ENCODE measurements around the gene VPS18.

DNA sequence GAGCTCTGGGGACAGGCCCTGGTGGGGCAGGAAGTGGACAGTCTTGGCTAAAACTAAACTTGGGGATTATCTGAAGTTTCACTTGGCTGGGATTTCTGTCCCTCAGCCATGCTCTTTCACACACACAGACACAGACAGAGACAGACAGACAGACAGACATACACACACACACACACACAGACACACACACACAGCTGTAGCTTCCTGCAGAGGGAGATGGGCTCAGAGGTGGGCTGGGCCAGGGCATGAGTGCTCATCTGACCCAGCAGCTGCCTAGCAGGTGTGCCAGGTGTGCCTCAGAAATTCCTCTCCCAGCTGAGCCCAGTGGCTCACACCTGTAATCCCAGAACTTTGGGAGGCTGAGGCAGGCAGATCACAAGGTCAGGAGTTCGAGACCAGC is 23.5 kb upstream of the VPS18 start:
- TF ChIP-seq, protein P1, sequence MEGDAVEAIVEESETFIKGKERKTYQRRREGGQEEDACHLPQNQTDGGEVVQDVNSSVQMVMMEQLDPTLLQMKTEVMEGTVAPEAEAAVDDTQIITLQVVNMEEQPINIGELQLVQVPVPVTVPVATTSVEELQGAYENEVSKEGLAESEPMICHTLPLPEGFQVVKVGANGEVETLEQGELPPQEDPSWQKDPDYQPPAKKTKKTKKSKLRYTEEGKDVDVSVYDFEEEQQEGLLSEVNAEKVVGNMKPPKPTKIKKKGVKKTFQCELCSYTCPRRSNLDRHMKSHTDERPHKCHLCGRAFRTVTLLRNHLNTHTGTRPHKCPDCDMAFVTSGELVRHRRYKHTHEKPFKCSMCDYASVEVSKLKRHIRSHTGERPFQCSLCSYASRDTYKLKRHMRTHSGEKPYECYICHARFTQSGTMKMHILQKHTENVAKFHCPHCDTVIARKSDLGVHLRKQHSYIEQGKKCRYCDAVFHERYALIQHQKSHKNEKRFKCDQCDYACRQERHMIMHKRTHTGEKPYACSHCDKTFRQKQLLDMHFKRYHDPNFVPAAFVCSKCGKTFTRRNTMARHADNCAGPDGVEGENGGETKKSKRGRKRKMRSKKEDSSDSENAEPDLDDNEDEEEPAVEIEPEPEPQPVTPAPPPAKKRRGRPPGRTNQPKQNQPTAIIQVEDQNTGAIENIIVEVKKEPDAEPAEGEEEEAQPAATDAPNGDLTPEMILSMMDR (IDR thresholded peaks at IDR 0.05; ENCODE audit: low read depth, low read length) = no peak
- no peak for TF ChIP-seq POLR2A (IDR thresholded peaks at IDR 0.05; ENCODE audit: extremely low read depth, insufficient read length)
- TF ChIP-seq, protein P2, sequence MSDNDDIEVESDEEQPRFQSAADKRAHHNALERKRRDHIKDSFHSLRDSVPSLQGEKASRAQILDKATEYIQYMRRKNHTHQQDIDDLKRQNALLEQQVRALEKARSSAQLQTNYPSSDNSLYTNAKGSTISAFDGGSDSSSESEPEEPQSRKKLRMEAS (IDR thresholded peaks at IDR 0.05; ENCODE audit: low read depth, low read length) = no peak
